NCI-H446 treated with DMSO at 0.1 percent for 48 hours (cell line): Measurements from ENCODE around the gene ITGB5.
"Not testable (repeated sequence)": the region's sequence is repeated elsewhere in the genome, so short reads cannot be mapped to it uniquely, and the experiment has no call there.

ENCODE experiments used
- DNase-seq: peaks from one replicate; lab custom pipeline; 2025; lab: John Stamatoyannopoulos, UW

ITGB5 gene

GRCh38 chr3:124788254-124788745 is 98.9 kb downstream of the ITGB5 start:
- DNase-seq: no peak

DNA sequence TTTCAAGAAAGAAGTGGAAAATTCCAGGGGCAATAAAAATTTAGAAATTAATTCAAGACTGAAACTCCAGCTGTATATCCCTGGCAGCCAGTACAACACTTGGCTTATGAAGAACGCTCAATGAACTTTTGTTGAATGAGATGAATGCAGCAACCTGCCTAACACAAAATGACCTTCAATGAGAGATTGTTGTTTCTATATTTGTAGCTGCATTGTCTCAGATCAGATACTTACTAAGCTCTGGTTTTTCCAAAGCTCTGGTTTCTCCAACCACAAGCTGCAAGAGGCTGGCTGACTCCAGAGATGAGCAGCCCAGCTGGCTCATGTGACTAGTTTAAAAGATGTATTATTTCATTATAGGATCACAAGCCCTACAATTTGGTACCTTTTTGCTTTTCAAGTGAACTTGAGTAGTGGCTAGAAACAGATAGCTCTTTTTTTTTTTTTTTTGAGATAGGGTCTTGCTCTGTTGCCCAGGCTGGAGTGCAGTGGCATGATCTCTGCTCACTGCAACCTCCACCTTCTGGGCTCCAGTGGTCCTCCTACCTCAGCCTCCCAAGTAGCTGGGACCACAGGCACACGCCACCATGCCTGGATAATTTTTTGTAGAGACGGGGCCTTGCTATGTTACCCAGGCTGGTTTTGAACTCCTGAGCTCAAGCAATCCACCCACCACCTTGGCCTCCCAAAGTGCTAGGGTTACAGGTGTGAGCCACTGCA is 99.5 kb downstream of the ITGB5 start:
- no peak for DNase-seq

DNA sequence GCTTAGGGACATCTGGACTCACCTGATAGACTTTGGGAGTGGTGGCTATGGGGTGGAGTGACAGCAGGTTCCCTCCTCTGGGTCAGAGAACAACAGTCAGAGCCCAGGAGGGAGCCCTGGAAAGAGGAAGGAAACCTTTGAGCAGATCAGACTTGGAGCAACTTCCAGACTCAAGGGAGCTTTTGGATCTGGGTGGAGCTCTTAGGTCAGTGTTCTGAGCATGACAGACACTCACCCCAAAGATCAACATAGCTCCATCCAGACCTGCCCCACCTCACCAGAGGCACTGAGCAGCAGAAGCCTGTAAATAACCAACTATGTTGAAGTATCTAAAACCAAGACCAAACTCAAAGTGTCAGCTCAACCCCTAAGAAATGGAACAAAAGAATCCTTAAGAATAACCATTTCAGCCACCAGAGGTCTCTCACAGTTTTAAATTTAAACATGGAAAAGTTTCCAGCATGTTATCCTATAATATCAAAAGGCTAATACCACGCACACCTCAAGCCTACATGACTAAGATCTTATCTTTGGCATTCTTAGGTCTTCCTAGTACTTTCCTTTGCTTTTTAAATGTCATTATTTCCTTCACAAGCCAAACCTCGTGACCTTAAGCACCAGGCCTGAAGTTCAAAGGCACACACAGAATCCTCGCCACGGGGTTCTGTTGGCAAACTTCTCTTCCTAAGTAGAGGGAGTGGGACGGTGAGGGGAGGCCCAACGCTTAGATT is 100.5 kb downstream of the ITGB5 start:
- DNase-seq: no peak

GRCh38 chr3:124785973-124786372 is 101.2 kb downstream of the ITGB5 start:
- no peak for DNase-seq

- DNase-seq: no peak
Observed at GRCh38 chr3:124784686-124785382, 102.3 kb downstream of the ITGB5 start.

DNA sequence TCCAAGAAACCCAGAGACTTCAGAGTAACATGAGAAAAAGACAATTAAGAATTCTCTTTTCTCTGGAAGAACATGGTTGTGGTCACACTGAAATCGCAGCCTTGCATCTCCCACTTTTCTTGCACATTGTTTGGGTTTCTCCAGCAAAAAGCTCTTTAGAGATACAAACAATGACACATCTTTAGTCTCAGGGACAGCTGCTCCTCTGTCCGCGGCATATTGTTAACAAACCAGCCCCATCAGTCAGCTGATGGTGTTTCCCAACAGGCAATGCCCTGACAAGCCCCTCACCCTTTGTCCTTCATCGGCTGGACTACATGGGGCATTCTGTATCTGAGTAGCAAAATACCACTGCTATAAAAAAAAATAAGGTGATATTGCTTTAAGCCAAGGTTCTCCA is 103.5 kb downstream of the ITGB5 start:
- no peak for DNase-seq

DNA sequence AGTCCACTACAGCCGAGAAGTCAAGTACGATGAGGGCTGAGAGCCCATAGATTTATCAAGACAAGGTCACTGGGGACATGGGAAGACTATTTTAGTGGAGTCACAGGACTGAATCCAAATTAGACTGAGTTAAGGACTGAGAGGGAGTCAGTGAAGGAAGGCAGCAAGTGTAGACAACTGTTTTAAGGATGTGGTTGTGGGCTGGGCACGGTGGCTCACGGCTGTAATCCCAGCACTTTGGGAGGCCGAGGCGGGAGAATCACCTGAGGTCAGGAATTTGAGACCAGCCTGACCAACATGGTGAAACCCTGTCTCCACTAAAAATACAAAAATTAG is 104.8 kb downstream of the ITGB5 start:
- DNase-seq: not testable (repeated sequence)

GRCh38 chr3:124781476-124782376 is 105.4 kb downstream of the ITGB5 start:
- DNase-seq: no peak

DNA sequence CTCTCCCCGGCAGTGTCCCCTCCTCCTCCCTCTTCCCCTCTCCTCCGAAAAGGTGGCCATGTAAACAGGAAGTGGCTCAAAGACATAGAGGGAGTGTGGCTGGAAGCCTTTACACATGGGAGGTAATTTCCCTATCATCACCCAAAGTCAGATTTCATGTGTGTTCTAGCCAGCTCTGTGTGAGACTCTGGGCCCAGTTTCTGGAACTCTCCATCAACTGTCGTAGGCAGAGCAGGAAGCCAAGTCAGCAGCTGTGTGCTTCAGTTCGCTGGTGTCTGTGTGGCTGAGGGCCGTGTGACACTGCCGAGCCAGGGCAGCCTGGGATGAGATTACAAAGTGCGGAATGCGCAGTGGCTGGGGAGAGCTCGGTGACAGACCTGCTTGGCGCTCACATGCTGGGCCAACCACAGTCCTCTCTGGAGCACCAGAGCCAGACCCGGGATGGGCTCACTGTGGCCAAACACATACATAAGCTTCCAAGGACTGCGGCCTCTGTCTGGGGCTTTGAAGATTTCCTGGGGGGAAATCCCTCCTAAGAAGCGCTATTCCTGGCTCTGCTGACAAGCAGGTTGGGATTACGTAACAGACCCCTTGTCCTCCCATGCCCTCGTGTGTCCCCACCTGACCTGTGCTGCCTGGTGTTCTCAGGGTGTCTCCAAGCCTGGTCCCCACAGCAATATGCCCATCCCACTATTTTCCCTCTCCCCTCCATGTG is 106.2 kb downstream of the ITGB5 start:
- DNase-seq: no peak

- no peak for DNase-seq
Observed at GRCh38 chr3:124780356-124780755, 106.8 kb downstream of the ITGB5 start.

- no peak for DNase-seq
Observed at GRCh38 chr3:124779751-124780191, 107.4 kb downstream of the ITGB5 start.

GRCh38 chr3:124779116-124779515 is 108.0 kb downstream of the ITGB5 start:
- no peak for DNase-seq

DNA sequence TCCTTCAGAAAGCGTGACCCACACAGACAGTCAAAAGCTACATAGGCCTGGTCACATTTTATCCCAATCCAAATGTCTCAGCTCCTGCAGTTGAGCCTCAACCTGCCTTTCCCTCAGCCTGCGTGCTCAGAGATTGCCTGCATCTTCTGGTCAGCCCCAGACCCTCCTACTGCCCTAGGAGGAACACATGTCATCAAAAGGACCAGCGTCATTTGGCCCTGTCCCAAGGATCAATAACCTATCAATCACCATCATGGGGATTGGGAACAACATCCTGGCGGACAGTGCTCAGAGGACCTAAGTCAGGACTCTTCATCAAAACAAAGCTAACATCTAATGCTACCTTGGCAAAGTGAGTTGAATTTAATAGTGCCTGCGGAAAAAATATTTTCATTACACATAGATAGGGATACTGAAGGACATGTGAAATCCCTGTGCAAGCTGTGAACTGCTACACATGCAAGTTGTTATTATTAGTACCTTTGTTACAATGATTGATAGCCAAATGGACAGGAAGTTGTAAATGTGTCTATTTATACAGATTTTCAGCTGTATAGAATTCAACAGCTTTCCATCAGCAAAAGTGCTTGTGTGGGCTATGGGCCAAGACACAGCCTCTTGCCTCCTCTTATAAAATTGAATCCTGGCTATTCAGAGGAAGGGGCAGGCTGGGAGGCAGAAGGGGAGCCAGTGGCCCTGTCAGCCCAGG is 109.2 kb downstream of the ITGB5 start:
- no peak for DNase-seq

DNA sequence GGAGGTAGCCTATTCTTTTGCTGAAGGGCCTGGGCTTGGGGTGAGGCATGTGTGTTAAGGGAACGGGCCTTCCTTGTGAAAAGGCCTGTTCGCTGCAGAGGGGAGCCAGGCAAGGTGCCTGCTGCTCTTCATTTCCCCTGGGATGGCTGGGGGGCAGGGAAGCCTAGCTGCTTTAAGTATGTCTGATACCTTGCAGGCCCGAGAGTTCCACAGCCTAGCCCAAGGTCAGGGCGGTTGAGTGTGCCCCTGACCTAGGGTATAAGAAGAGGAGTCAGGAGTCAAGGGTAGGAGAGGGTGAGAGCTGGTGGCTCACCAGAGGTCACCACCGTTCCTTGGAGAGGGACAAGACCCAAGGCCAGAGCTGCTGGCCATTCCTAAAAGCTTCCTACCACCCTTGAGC is 110.3 kb downstream of the ITGB5 start:
- DNase-seq: no peak

DNA sequence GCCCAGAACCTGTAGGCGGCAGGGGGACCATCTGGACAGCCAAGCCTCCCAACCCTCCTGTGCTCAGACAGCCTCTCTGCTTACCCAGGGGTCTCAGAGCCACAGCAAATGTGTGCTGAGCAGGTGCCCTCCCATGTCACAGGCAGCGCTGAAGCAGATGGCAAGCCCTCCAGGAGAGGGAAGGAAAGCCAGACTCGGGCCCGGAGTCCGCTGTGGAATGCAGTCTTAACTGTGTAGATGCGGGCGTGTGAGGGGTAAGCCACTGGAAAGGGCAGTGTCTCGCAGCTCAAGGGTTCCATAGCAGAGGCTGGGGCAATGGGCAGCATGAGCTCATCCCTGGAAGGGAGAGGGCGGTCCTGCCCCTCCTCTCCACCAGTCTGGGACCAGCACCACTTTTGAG is 111.3 kb downstream of the ITGB5 start:
- DNase-seq: no peak

- no peak for DNase-seq
Observed at GRCh38 chr3:124774841-124775402, 112.2 kb downstream of the ITGB5 start.

DNA sequence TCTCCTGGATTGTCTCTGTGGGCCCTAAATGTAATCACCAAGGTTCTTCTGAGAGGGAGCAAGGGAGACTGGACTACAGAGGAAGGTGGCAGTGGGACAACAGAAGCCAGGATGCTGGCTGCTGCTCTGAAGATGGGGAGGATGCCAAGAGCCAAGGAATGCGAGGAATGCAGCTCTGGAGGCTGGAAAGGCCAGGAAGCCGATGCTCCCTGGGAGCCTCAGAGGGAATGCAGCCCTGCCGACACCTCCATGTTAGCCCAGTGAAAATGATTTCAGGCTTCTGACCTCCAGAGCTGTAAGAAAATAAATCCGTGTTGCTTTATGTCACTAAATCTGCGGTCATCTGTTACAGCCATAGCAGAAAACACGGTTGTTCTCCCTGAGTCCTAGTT is 112.8 kb downstream of the ITGB5 start:
- peak; percentile 29 for DNase-seq

GRCh38 chr3:124773351-124774326 is 113.5 kb downstream of the ITGB5 start:
- no peak for DNase-seq
